ENCODE measurements around the gene HOXB9. TPM values are rescaled to one million over a fixed set of nuclear protein-coding genes. Genes with fewer than 3 reads are reported as not detected.
A peak's percentile ranks its signal among the peaks of the same experiment; 100 is the strongest.

The HOXB9 gene
- total RNA-seq, 1 experiment from 2014 or later: 3.3 TPM

- in situ Hi-C loops (cut with HindIII; ENCODE audit: low pct_unique_long_range_greater_than_20kb, low sequenced_read_pairs): no loop called here
- DNase-seq (ENCODE audit: low read depth, low spot score): no peak
Measured at GRCh38 chr17:48641541-48642058, 15.4 kb upstream of the HOXB9 start.

GRCh38 chr17:48640858-48641180 is 14.7 kb upstream of the HOXB9 start:
- DNase-seq (ENCODE audit: low read depth, low spot score): no peak
- in situ Hi-C loops (cut with HindIII; ENCODE audit: low pct_unique_long_range_greater_than_20kb, low sequenced_read_pairs): no loop called here

GRCh38 chr17:48639982-48640857 is 14.1 kb upstream of the HOXB9 start:
- DNase-seq (ENCODE audit: low read depth, low spot score): no peak
- in situ Hi-C loops (cut with HindIII; ENCODE audit: low pct_unique_long_range_greater_than_20kb, low sequenced_read_pairs): no loop called here

- in situ Hi-C loops (cut with HindIII; ENCODE audit: low pct_unique_long_range_greater_than_20kb, low sequenced_read_pairs): no loop called here
- no peak for DNase-seq (ENCODE audit: low read depth, low spot score)
Measured at GRCh38 chr17:48639136-48639535, 13.0 kb upstream of the HOXB9 start.

- DNase-seq (ENCODE audit: low read depth, low spot score): no peak
- in situ Hi-C loops (cut with HindIII; ENCODE audit: low pct_unique_long_range_greater_than_20kb, low sequenced_read_pairs): no loop called here
Measured at GRCh38 chr17:48637323-48638260, 11.4 kb upstream of the HOXB9 start.

- DNase-seq (ENCODE audit: low read depth, low spot score): peak; percentile 90
- in situ Hi-C loops (cut with HindIII; ENCODE audit: low pct_unique_long_range_greater_than_20kb, low sequenced_read_pairs): no loop called here
Measured at GRCh38 chr17:48636177-48637018, 10.2 kb upstream of the HOXB9 start.

GRCh38 chr17:48634493-48635208 is 8.5 kb upstream of the HOXB9 start:
- in situ Hi-C loops (cut with HindIII; ENCODE audit: low pct_unique_long_range_greater_than_20kb, low sequenced_read_pairs): no loop called here
- DNase-seq (ENCODE audit: low read depth, low spot score): no peak

GRCh38 chr17:48633266-48633677 is 7.1 kb upstream of the HOXB9 start:
- in situ Hi-C loops (cut with HindIII; ENCODE audit: low pct_unique_long_range_greater_than_20kb, low sequenced_read_pairs): no loop called here
- no peak for DNase-seq (ENCODE audit: low read depth, low spot score)

GRCh38 chr17:48632579-48633265 is 6.6 kb upstream of the HOXB9 start:
- in situ Hi-C loops (cut with HindIII; ENCODE audit: low pct_unique_long_range_greater_than_20kb, low sequenced_read_pairs): no loop called here
- DNase-seq (ENCODE audit: low read depth, low spot score): no peak

- no peak for DNase-seq (ENCODE audit: low read depth, low spot score)
- in situ Hi-C loops (cut with HindIII; ENCODE audit: low pct_unique_long_range_greater_than_20kb, low sequenced_read_pairs): no loop called here
Measured at GRCh38 chr17:48631693-48632578, 5.8 kb upstream of the HOXB9 start.

GRCh38 chr17:48630925-48631692 is 5.0 kb upstream of the HOXB9 start:
- DNase-seq (ENCODE audit: low read depth, low spot score): no peak
- in situ Hi-C loops (cut with HindIII; ENCODE audit: low pct_unique_long_range_greater_than_20kb, low sequenced_read_pairs): no loop called here

GRCh38 chr17:48630009-48630924 is 4.1 kb upstream of the HOXB9 start:
- in situ Hi-C loops (cut with HindIII; ENCODE audit: low pct_unique_long_range_greater_than_20kb, low sequenced_read_pairs): no loop called here
- no peak for DNase-seq (ENCODE audit: low read depth, low spot score)

- in situ Hi-C loops (cut with HindIII; ENCODE audit: low pct_unique_long_range_greater_than_20kb, low sequenced_read_pairs): no loop called here
- DNase-seq (ENCODE audit: low read depth, low spot score): no peak
Measured at GRCh38 chr17:48629411-48629759, 3.2 kb upstream of the HOXB9 start.

Measured in SK-MEL-5 (cell line).